Endothelial cell of umbilical vein (primary cell): Measurements from ENCODE around the gene INKA2. TPM values are rescaled to one million over a fixed set of nuclear protein-coding genes. Genes with fewer than 3 reads are reported as not detected.

Experiments used
- BruUV-seq: library from RNA; stranded (reverse); fragments of 400-500 nt; replicated peaks from 2 replicates; lab custom pipeline; 2021; lab: Mats Ljungman, UMichigan
- CTCF ChIA-PET: fragments of 300-600, 350-600 bp; sonication (Branson Sonifier 250); formaldehyde crosslinking; loops from one replicate; lab custom pipeline; 2021; ENCODE audit warnings: antibody characterized with exemption, inconsistent platforms; lab: Charles Lee
- POLR2A ChIA-PET: fragments of 300-600, 350-600 bp; sonication (Branson Sonifier 250); formaldehyde crosslinking; loops from one replicate; lab custom pipeline; 2021; ENCODE audit warnings: antibody characterized with exemption, inconsistent platforms; lab: Charles Lee
- DNase-seq: peaks from one replicate; pipeline ENCODE4 v3.0.0-alpha.2; 2011; ENCODE audit warnings: low read depth, low spot score
- FAIRE-seq: peaks from 2 replicates; lab custom pipeline; 2011; peaks lifted over from hg19 to GRCh38; lab: Jason Lieb, UNC
- H2AFZ ChIP-seq: 2 replicates; pipeline ENCODE4 v1.6.0; 2012; ENCODE audit warnings: low read depth, low read length, control low read depth, inconsistent platforms
- H3K27ac ChIP-seq: 2 replicates; pipeline ENCODE4 v1.5.1; 2011; ENCODE audit warnings: low read depth, mild to moderate bottlenecking, control low read depth, low read length, moderate library complexity; ENCODE audit not compliant: insufficient read depth
- H3K27me3 ChIP-seq, 2 experiments: 2 replicates each; pipeline versions ENCODE4 v1.6.0 to v1.6.1; 2011; ENCODE audit warnings: low read length in 2 of 2, mixed read lengths in 1 of 2; ENCODE audit not compliant: control insufficient read depth in 2 of 2, insufficient read depth in 2 of 2
- H3K36me3 ChIP-seq, 2 experiments: 2 replicates in 1 of 2; 3 replicates in 1 of 2; pipeline ENCODE4 v1.5.1; 2011; ENCODE audit warnings: low read length in 2 of 2, mild to moderate bottlenecking in 1 of 2, moderate library complexity in 1 of 2; ENCODE audit not compliant: control insufficient read depth in 2 of 2, insufficient read depth in 2 of 2; ENCODE audit errors: extremely low read depth in 1 of 2
- H3K4me1 ChIP-seq: 3 replicates; pipeline ENCODE4 v1.5.1; 2011; ENCODE audit warnings: mild to moderate bottlenecking, low read length; ENCODE audit not compliant: control insufficient read depth, insufficient read depth; ENCODE audit errors: extremely low read depth
- H3K4me2 ChIP-seq: 2 replicates; pipeline ENCODE4 v1.6.1; 2011; ENCODE audit warnings: low read length, control low read depth, mixed read lengths; ENCODE audit not compliant: insufficient read depth
- H3K4me3 ChIP-seq, 3 experiments: fragments of 200-600 bp in 1 of 3; sonication (generic), shearing (Covaris generic) in 1 of 3; replicated peaks in 1 of 3; 2 replicates each; pipeline ENCODE4 v1.5.1; 2011 to 2016; ENCODE audit warnings: control low read depth in 3 of 3, low read length in 3 of 3, mild to moderate bottlenecking in 2 of 3, inconsistent platforms in 1 of 3, low read depth in 1 of 3, moderate library complexity in 1 of 3; ENCODE audit not compliant: insufficient read depth in 1 of 3
- H3K79me2 ChIP-seq: 2 replicates; pipeline ENCODE4 v1.6.0; 2012; ENCODE audit warnings: low read length, inconsistent platforms; ENCODE audit not compliant: control insufficient read depth, insufficient read depth
- H3K9ac ChIP-seq: replicated peaks from 2 replicates; pipeline ENCODE3; 2011; ENCODE audit warnings: low read length, control low read depth; ENCODE audit not compliant: insufficient read depth; ENCODE audit errors: extremely low read depth
- H3K9me1 ChIP-seq: replicated peaks from 3 replicates; pipeline ENCODE4 v1.6.0; 2011; ENCODE audit warnings: mild to moderate bottlenecking, low read length; ENCODE audit not compliant: control insufficient read depth, insufficient read depth; ENCODE audit errors: extremely low read depth
- H3K9me3 ChIP-seq: replicated peaks from 2 replicates; pipeline ENCODE4 v1.5.1; 2012; ENCODE audit warnings: low read length, inconsistent platforms; ENCODE audit not compliant: control insufficient read depth, insufficient read depth
- H4K20me1 ChIP-seq: replicated peaks from 2 replicates; pipeline ENCODE3; 2011; ENCODE audit warnings: mild to moderate bottlenecking, low read length; ENCODE audit not compliant: control insufficient read depth, insufficient read depth; ENCODE audit errors: extremely low read depth
- CTCF ChIP-seq, 2 donors: IDR thresholded peaks; 1 replicate in 1 of 2; 2 replicates in 1 of 2; pipeline ENCODE4 v1.5.1; 2011; ENCODE audit warnings: low read length in 2 of 2, mild to moderate bottlenecking in 2 of 2, moderate library complexity in 2 of 2, control low read depth in 1 of 2, inconsistent platforms in 1 of 2, low read depth in 1 of 2; ENCODE audit not compliant: insufficient read depth in 1 of 2; ENCODE audit errors: extremely low read depth in 1 of 2
- EZH2 ChIP-seq: IDR thresholded peaks from 2 replicates; pipeline ENCODE4 v1.6.1; 2012; ENCODE audit warnings: borderline replicate concordance, low read depth, mild to moderate bottlenecking, moderate library complexity, low read length, inconsistent platforms; ENCODE audit not compliant: severe bottlenecking
- GATA2 ChIP-seq: IDR thresholded peaks from 2 replicates; pipeline ENCODE4 v1.7.0; 2011; ENCODE audit warnings: low read depth, mild to moderate bottlenecking, moderate library complexity, mixed read lengths, low read length; ENCODE audit not compliant: insufficient read length, insufficient read depth
- MAX ChIP-seq: IDR thresholded peaks from 2 replicates; pipeline ENCODE4 v1.6.1; 2011; ENCODE audit not compliant: insufficient read depth, insufficient read length
- MYC ChIP-seq: IDR thresholded peaks from one replicate; pipeline ENCODE4 v1.6.1; 2011; ENCODE audit warnings: mild to moderate bottlenecking, low read depth, low read length
- dilution Hi-C: fragments of 300-500 bp; cut with MboI; formaldehyde crosslinking; loops from one replicate; pipeline ENCODE4 v1.15.0; 2019; ENCODE audit warnings: low sequenced_read_pairs; ENCODE audit not compliant: extremely low pct_ligation_motif_present
- intact Hi-C: fragments of 100-400 bp; cut with micrococcal nuclease; formaldehyde crosslinking; loops from one replicate; pipeline ENCODE4 v1.10.0; 2022
- polyA plus RNA-seq, 4 experiments: library from polyadenylated mRNA; depleted of rRNA in 3 of 4; stranded (reverse) in 3 of 4; unstranded in 1 of 4; fragments of >200 nt; gene quantifications; 2 replicates each; pipeline versions ENCODE4 v1.2.1 to v1.2.3, GENCODE V29; 2011 to 2012; ENCODE audit warnings: missing spikeins in 1 of 4
- total RNA-seq: library from RNA; stranded (reverse); gene quantifications from 2 replicates; pipeline ENCODE4 v1.2.3, GENCODE V29; 2021

Gene INKA2
- total and polyA plus RNA-seq, 2 donors (not counting 3 experiments of a cell fraction or from before 2014, with no cell fraction given): 2.4 to 7.8 TPM

- dilution Hi-C loops: no loop called here
- no peak overlapping the region for H3K27ac ChIP-seq
Observed at GRCh38 chr1:111720274-111720976, 18.8 kb downstream of the INKA2 start.

More at GRCh38 chr1:111720274-111720976, 18.8 kb downstream of the INKA2 start:
- no peaks in the 10 kb centered on the region for H3K9me1 ChIP-seq
- no peaks in the 10 kb centered on the region for H3K79me2 ChIP-seq
- H4K20me1 ChIP-seq: no peaks in the 10 kb centered on the region
- ChIA-PET POLR2A (interaction anchor here (0.6 to 1.6 kb wide), 3 partner anchors 13 to 282 kb away, joined by 3 to 7 read pairs (median 6); no protein-coding TSS in a partner anchor), CTCF (interaction anchor here (0.7 to 1.8 kb wide), 9 partner anchors 11 to 212 kb away, joined by 3 to 18 read pairs (median 4); partner anchors contain the start of gene INKA2)
- no peak for FAIRE-seq
- no peak overlapping the region for H3K4me2 ChIP-seq
- no peaks in the 10 kb centered on the region for H3K9me3 ChIP-seq
- no peak overlapping the region for H3K4me3 ChIP-seq
- no peak overlapping the region for H3K9ac ChIP-seq
- no peak for TF ChIP-seq CTCF (IDR thresholded peaks at IDR 0.05; ENCODE audit: extremely low read depth in 1 of 2, insufficient read depth in 1 of 2, low read depth in 1 of 2, low read length in 2 of 2)
- TF ChIP-seq GATA2: no peak
- TF ChIP-seq MAX: no peak
- TF ChIP-seq EZH2: no peak
- TF ChIP-seq MYC: no peak
- no peak for DNase-seq
- no peaks in the 10 kb centered on the region for H3K36me3 ChIP-seq
- no TSS peak for BruUV-seq
- peaks cover 8% of the 10 kb centered on the region for H3K4me1 ChIP-seq
- intact Hi-C loops: loop anchor here (1.0 kb wide), 1 partner anchor 19 kb away; the partner anchor contains the start of gene INKA2
- no peak overlapping the region for H2AFZ ChIP-seq
- H3K27me3 ChIP-seq: no peaks in the 10 kb centered on the region
